Left renal pelvis (tissue), 4 donors: ENCODE data around the gene MPDU1. TPM values are rescaled to one million over a fixed set of nuclear protein-coding genes. Genes with fewer than 3 reads are reported as not detected.
A peak's percentile ranks its signal among the peaks of the same experiment; 100 is the strongest.
"Not testable (repeated sequence)": the region's sequence is repeated elsewhere in the genome, so short reads cannot be mapped to it uniquely, and the experiment has no call there.

ENCODE experiments used
- DNase-seq, 4 donors: peaks; one replicate each; pipeline ENCODE4 v3.0.0-alpha.2; 2013; ENCODE audit warnings: low read depth in 4 of 4, low spot score in 3 of 4
- polyA plus RNA-seq, 4 donors: library from polyadenylated mRNA; unstranded; fragments of 120-200 nt; gene quantifications; one replicate each; pipeline ENCODE4 v1.2.1, GENCODE V29; 2013; ENCODE audit not compliant: insufficient read length in 4 of 4

The MPDU1 gene
- polyA plus RNA-seq, 4 donors, result 75.1 to 114 (median 112) TPM

- no peak for DNase-seq
Measured at GRCh38 chr17:7611635-7612293, 28.1 kb downstream of the MPDU1 start.

GRCh38 chr17:7612294-7612640 is 28.6 kb downstream of the MPDU1 start:
- DNase-seq, result no peak

DNA sequence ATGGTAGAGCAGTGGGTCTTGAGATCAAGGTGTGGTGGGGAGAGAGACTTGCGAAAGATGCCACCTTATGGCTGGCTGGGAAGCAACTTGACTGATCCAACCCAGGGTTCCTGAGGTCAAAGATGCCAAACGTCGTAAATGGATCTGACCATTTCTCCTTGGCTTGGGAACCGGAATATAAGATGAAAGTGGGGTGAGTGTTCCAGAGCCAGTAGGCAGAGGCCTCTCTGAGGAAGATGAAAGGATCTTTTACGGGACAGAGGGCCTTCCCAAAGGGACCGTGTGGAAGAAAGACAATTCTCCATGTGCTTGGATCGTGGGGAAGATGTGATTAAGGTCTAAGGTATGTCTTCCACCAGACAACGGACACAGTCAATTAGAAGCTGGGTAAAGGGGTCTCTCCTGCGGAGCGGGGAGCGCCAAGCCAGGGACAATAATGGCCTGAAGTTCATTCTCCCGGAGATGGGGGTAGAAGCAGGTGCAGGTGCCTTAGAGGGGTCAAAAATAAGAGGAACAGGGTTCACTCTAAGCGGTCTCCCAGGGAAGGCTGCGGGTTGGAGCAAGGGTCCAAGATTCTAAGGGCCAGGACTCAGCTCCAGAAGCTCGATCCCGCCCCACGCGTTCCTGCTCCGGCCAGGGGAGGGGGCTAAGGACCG is 30.2 kb downstream of the MPDU1 start:
- no peak for DNase-seq

DNA sequence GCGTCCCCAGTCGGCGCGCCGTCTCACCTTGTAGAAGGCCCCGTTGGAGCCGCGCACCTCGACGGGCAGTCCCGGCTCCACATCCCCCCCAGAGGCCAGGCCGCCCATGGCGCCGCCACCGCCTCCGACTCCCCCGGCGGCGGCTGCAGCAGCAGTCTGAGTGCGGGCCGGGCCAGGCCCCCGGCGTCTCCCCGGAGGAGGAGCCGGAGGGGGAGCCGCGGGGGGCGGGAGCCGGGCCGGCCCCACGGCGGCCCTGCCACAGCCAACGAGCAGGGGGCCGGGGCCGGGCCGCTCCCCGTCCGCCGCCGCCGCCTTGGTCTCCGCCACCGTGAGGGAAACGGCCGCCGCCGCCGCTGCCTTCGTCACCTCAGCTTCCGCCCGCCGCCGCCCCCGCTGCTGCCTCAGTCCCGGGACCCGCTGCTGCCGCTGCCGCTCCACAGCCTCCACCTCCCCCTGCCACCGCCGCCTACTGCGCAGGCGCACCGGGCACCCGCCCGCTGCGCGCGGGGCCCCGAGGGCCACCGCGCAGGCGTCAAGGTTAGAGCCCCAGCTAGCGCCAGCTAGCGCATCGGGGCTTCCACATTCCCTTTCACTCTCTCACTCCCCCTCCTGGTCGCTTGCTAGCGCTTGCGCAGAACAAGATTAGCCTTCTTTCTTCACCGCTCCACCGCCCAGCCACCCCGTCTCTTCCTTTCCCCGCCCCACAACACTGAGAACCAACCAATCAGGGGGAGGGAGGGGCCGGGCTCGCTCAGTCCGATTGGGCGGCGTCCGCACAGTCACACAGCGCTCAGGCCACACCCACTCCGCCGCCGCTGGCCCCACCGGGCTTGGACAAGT is 31.0 kb downstream of the MPDU1 start, which contains the start of gene FXR2:
TSS of gene FXR2 (minus strand) at position 473 of the 840 bp plus-strand sequence. CDS start at position 108, 365 bp downstream.
- peak; percentile 100 for DNase-seq

DNA sequence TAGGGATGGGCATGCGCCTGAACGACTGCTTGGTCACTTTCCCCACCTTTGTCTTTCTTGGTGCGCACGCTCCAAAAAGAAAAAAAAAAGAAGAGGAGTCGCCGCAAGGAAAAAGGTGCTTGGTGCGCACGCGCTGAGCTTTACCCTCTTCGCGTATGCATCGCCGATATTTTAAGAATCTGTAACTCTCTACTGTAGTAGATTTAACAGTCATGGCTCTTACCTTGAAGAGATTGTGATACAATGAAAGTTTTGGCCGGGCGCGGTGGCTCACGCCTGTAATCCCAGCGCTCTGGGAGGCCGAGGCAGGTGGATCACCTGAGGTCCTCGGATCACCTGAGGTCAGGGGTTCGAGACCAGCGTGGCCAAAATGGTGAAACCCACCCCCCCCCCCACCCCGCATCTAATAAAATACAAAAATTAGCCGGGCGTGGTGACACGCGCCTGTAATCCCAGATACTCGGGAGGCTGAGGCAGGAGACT is 31.7 kb downstream of the MPDU1 start:
- DNase-seq, result no peak

DNA sequence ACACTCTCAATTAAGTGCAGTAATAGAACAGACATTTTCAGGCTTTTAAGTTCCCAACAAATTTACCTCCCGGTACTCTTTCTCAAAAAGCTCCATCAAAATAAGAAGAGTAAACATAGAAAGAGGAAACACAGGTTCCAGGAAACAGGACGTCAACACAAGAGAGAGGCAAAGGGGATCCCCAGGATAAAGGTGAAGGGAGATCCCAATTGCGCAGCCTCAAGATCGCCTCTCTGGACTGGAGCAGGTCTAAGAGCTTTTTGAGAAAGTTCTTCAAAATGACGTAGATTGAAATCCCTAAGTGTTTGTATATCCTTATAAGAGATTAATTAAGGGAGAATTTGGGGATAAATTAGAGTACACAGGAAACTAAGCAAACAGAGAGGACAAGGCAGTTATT is 35.0 kb downstream of the MPDU1 start:
- no peak for DNase-seq

- no peak for DNase-seq
Measured at GRCh38 chr17:7620835-7621234, 37.2 kb downstream of the MPDU1 start.

DNA sequence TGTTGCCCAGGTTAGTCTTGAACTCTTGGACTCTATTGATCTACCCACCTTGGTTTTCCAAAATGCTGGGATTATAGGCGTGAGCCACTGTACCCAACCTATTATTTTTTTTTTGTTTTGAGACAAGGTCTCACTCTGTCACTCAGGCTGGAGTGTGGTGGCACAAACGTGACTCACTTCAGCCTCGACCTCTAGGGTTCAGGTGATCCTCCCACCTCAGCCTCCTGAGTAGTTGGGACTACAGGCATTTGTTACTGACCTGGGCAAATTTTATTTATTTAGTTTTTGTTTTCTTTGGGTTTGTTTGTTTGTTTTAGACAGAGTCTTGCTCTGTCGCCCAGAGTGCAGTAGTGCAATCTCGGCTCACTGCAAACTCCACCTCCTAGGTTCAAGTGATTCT is 40.0 kb downstream of the MPDU1 start:
- no peak for DNase-seq

- not testable (repeated sequence) for DNase-seq
Measured at GRCh38 chr17:7625749-7626148, 42.1 kb downstream of the MPDU1 start.

DNA sequence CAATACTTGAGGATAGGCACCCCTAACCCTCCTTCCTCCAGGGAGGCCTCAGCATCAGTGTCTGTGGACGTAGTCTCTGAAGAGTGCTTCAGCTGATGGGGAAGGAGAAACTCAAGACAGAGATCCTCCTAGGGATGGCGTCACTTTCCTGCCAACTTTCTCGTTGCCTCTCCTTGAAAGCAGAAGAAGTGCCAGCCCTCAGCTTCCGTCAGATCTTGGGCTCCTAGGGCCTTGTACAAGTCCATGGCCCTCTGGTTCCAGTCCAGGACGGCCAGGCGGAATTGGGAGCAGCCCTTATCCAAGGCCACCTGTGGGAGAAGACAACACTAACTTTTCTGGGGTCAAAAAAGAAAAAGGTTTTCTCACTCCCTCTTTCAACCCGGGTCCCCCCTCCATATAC is 42.7 kb downstream of the MPDU1 start:
- no peak for DNase-seq

DNA sequence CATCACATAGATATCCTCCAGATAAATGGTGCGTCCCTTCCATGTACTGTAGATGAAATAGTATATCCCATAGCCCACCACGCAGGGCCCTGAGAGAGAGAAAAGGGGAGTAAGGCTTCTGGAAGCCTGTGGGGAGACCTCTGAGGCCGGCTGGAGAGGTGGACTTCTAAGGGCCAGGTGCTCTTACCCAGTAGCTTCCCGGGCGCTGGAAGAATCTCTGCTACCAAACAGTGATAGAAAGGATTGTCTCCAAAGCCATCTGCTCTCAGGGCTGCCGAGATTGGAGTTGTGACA is 43.3 kb downstream of the MPDU1 start:
- no peak for DNase-seq

- DNase-seq, result peak; percentile 83 to 92 (median 89)
Measured at GRCh38 chr17:7627250-7628121, 43.8 kb downstream of the MPDU1 start, which contains the start of gene SAT2. Gene SAT2, minus strand, starts transcription at chr17:7627821. Its CDS starts 186 bp downstream, at chr17:7627635.

GRCh38 chr17:7629939-7630571 is 46.4 kb downstream of the MPDU1 start, which contains the start of gene SHBG:
Gene SHBG, plus strand, starts transcription at chr17:7630135. Its CDS starts 38 bp downstream, at chr17:7630173.
- DNase-seq, result no peak

- no peak for DNase-seq
Measured at GRCh38 chr17:7631398-7632380, 48.0 kb downstream of the MPDU1 start.

DNA sequence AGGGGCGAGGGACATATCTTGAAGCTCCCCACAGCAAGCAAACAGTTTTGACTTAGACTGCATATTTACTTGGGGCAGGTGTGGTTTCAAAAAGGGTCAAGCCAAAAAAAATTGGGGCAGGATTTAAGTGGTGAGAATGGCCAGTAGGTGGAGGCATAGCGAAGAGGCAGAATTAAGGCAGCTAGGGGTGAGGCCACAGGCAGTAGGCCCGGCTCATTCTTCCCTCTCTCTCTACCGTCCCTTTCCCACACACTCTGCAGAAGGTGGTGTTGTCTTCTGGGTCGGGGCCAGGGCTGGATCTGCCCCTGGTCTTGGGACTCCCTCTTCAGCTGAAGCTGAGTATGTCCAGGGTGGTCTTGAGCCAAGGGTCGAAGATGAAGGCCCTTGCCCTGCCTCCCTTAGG is 48.8 kb downstream of the MPDU1 start:
- DNase-seq, result no peak

DNA sequence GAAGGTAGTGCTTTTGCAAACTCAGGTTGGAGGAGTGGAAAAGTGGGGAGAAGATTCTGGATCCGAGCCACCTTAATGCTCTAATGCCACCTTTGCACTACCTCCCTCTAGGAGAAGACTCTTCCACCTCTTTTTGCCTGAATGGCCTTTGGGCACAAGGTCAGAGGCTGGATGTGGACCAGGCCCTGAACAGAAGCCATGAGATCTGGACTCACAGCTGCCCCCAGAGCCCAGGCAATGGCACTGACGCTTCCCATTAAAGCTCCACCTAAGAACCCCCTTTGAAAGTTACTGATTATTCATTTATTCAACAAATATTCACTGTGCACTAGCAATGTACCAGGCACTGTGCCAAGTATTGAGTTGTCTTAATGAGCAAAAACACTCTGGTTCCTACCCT is 49.4 kb downstream of the MPDU1 start:
- DNase-seq, result no peak

DNA sequence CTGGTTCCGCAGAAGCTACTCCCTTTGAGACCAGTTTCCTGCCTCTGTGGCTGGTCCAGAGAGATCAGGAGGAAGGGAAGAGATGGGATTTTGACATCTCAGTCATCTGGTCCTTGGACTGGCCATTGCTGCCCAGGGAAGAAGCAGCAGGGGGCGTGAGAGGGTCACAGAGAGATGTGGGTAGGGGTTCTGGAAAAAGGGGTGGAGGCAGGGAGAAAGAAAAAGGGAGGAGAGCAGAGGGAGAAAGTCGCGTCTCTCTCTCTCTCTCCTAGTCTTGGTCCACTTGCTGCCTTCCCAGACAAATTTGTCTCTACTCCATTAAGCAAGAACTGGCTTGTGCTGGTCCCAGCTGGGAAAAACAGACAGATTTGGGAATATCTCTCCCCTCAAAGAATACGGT is 50.7 kb downstream of the MPDU1 start:
- DNase-seq, result peak in 1 of 4 donors; percentile 45

GRCh38 chr17:7636163-7636562 is 52.5 kb downstream of the MPDU1 start:
- DNase-seq, result no peak
